ENCODE data around the gene EZH1.

Gene EZH1

DNA sequence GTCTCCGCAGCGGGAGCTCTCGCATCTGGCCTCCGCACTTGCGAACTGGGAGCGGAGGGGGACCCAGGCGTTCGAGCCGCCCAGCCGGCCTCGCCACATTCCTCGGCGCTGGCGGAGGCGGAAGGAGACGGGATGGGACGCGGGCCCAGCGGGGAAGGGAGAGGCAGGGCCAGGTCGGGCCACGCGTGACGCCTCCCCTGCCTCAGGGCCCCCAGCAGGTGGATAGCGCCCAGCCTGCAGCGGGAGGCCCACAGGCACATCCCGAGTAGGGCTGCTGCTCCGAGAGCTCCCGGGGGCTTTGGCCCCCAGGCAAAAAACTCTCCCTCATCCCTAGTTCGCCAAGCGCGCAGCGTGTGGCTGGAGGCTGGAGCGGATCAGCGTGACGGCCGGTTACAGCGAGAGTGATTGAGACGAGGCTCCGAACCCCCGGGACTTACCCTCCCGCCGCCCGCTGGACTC lies 68.8 kb downstream of the EZH1 start:
- TF ChIP-seq, protein P1, sequence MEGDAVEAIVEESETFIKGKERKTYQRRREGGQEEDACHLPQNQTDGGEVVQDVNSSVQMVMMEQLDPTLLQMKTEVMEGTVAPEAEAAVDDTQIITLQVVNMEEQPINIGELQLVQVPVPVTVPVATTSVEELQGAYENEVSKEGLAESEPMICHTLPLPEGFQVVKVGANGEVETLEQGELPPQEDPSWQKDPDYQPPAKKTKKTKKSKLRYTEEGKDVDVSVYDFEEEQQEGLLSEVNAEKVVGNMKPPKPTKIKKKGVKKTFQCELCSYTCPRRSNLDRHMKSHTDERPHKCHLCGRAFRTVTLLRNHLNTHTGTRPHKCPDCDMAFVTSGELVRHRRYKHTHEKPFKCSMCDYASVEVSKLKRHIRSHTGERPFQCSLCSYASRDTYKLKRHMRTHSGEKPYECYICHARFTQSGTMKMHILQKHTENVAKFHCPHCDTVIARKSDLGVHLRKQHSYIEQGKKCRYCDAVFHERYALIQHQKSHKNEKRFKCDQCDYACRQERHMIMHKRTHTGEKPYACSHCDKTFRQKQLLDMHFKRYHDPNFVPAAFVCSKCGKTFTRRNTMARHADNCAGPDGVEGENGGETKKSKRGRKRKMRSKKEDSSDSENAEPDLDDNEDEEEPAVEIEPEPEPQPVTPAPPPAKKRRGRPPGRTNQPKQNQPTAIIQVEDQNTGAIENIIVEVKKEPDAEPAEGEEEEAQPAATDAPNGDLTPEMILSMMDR (IDR thresholded peaks at IDR 0.05; ENCODE audit: insufficient read depth, low read length, missing control alignments): no peak
- H3K4me3 ChIP-seq (ENCODE audit: low read depth, low read length): peak overlapping the region; percentile 94
- ChIA-PET CTCF (interaction anchor here (1.0 to 6.4 kb wide), 9 partner anchors 9 to 98 kb away, joined by 3 to 120 read pairs (median 5); partner anchors contain the start of genes PSMC3IP, RETREG3, TUBG1 and TUBG2), POLR2A (interaction anchor here (1.0 to 2.0 kb wide), 5 partner anchors 8 to 98 kb away, joined by 3 to 13 read pairs (median 7); partner anchors contain the start of genes PSMC3IP, RETREG3 and TUBG1)
- no peak for DNase-seq (ENCODE audit: low read depth, low spot score)

DNA sequence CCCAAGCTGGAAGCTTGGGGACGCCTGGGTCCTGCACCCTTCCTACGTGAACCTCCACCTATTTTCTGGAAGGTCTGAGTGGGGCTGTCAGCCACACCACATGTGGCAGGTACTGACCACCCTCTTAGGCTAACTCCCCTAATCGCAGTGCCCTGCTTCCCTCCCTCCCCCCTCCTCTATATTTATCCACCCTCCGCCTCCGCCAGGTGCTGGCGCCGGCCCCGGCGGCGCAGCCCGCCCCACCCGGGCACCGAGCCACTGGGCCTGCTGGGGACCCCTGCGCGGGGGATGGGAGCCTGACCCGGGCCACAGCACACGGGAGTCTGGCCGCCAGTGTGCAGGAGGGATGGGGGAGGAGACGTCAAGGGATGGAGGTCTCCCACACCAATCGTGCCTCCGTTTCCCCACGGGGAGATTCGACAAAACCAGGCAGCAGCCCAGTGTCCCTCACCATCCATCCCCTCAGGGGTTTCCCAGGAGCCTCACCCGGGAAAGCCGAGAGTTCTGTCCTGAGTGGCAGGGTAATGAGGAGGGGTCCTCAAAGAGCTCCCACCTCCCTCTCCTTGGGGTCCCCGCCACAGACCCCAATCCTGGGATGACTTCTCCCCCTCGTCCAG lies 69.4 kb downstream of the EZH1 start:
- peak overlapping the region; percentile 94 for H3K4me3 ChIP-seq (ENCODE audit: low read depth, low read length)
- CTCF ChIA-PET: interaction anchor here (1.1 to 6.4 kb wide), 6 partner anchors 8 to 97 kb away, joined by 4 to 120 read pairs (median 6); partner anchors contain the start of genes PSMC3IP, RETREG3, TUBG1 and TUBG2
- DNase-seq (ENCODE audit: low read depth, low spot score): no peak
- POLR2A ChIA-PET: interaction anchor here (1.0 to 2.0 kb wide), 3 partner anchors 8 to 97 kb away, joined by 3 to 13 read pairs (median 9); partner anchors contain the start of gene PSMC3IP
- TF ChIP-seq, protein P1 (IDR thresholded peaks at IDR 0.05; ENCODE audit: insufficient read depth, low read length, missing control alignments): no peak

DNA sequence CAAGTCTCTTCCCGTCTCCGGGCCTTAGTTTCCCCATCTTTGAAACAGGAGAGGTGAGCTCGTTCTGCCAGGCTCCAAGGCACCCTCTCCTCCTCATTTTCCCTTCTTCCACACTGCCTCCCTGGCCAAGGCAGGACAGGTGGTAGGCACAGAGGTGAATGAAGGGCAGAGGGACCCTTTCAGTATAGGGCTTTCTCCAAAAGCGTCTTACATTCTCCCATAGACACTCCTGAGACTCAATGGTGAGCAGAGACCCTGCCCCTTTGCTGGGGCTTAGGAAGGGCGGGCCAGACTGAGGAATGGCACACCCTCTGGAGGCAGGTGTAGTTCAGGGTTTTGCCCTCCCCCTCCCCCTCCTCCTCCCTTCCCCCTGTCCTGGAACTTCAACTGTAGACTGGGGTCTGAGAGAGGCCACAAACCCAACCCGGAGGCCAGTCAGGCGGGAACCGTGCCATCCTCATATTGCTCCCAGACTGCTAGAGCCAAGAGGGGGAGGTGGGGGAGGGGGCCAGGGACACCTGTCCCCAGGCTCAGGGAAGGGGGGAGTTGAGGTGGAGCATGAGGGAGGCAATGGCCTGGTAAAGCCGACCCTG lies 70.0 kb downstream of the EZH1 start:
- DNase-seq (ENCODE audit: low read depth, low spot score): no peak
- peak overlapping the region; percentile 94 for H3K4me3 ChIP-seq (ENCODE audit: low read depth, low read length)
- CTCF ChIA-PET: interaction anchor here (0.7 to 4.0 kb wide), 10 partner anchors 8 to 102 kb away, joined by 3 to 31 read pairs (median 4); partner anchors contain the start of genes CNTNAP1, PSMC3IP and TUBG2
- TF ChIP-seq, protein P1 (IDR thresholded peaks at IDR 0.05; ENCODE audit: insufficient read depth, low read length, missing control alignments): no peak
- POLR2A ChIA-PET: interaction anchor here (0.8 to 1.9 kb wide), 2 partner anchors 65 to 97 kb away, joined by 3 to 5 read pairs; partner anchors contain the start of genes PSMC3IP, RETREG3 and TUBG1

DNA sequence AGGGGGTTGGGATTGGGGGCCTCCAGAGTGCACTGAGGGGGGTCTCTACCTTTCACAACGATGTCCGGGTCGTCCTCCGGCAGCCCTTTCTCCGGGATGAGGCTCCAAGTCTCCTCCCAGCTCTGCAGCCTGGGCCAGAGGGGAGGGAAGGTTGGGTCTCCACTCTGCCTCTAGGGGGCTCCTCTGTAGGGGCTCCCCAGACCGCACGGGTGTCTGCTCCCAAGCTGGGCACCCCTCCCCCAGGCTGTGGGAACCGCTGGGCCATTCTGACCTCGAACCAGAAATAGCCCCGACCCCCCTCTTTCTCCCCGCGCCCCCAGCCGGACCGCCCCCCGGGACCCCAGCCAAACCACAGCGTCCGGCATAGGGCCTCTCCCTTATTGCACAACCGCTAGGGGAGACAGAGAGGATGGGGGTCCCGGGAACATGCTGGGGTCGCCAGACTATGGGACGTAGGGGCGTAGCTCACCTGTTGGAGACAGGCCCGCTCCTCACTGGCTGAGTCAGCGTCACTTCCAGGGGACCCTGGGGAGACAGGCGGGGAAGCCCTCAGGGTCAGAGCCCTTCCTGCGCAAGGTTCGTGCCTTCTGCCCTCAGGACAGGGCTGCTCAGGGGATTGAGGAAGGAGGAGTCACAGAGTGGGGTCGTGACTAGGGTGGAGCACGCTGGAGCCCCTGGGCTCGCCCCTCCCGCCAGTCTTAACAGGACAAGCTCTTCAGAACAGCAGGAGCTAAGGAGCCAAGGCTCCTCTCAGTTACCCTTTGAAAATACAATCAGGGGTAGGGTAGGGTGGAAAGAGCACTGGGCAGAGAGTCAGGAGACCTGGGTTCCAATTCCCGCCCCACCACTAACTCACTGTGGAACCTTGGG lies 70.7 kb downstream of the EZH1 start:
- peak overlapping the region; percentile 94 for H3K4me3 ChIP-seq (ENCODE audit: low read depth, low read length)
- POLR2A ChIA-PET: interaction anchor here (0.8 to 1.9 kb wide), 2 partner anchors 65 to 96 kb away, joined by 3 to 5 read pairs; partner anchors contain the start of genes PSMC3IP, RETREG3 and TUBG1
- no peak for DNase-seq (ENCODE audit: low read depth, low spot score)
- CTCF ChIA-PET: interaction anchor here (0.7 to 4.0 kb wide), 9 partner anchors 9 to 101 kb away, joined by 3 to 31 read pairs (median 3); partner anchors contain the start of genes CNTNAP1, PSMC3IP and TUBG2
- TF ChIP-seq, protein P1 (IDR thresholded peaks at IDR 0.05; ENCODE audit: insufficient read depth, low read length, missing control alignments): peak; percentile 68

DNA sequence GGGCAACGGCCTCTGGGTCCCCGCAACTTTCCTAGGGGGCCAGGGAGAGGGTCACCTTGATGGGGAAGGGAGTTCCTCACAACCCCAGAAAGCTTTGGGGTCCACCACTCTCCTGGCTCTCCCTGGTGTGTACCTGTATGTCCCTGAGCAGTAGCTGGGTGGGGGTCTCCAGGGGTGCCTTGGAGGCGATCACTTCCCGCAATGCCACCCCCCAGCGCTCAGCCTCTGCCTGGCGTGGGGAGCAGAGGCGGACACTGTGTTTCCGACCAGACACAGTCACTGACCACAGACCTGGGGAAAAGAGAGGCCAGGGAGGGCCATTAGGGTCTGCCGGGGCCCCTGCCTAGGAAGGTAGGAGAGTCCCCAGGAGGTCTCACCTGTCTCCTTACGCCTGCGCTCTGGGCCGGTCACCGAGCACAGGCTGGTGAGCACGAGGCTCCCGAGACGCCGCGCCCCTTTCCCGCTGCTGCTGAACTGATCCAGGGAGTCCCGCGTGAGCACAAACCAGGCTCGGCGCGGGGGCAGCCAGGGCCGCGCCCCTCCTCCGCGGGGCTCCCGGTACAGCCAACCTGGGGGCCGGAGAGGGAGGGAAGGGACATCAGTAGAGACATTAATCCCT lies 71.5 kb downstream of the EZH1 start:
- POLR2A ChIA-PET: interaction anchor here (1.9 kb wide), 1 partner anchor 95 kb away, joined by 5 read pairs; the partner anchor contains the start of gene PSMC3IP
- no peak overlapping the region; the same call in 1 of the 2 replicates for H3K4me3 ChIP-seq (ENCODE audit: low read depth, low read length)
- TF ChIP-seq, protein P1 (IDR thresholded peaks at IDR 0.05; ENCODE audit: insufficient read depth, low read length, missing control alignments): no peak
- CTCF ChIA-PET: interaction anchor here (0.9 to 4.0 kb wide), 6 partner anchors 10 to 95 kb away, joined by 3 to 31 read pairs (median 6); partner anchors contain the start of genes CNTNAP1, PSMC3IP and TUBG2
- no peak for DNase-seq (ENCODE audit: low read depth, low spot score)

All from AG04449 (cell line).